Panc1 (cell line): Measurements from ENCODE around the gene NFIC. TPM values are rescaled to one million over a fixed set of nuclear protein-coding genes. Genes with fewer than 3 reads are reported as not detected.

Experiments used
- ATAC-seq: fragments of 200-7000 bp; cut with Tn5 transposase; 2 replicates; pipeline ENCODE4 v1.9.1; 2020; ENCODE audit warnings: mild to moderate bottlenecking, moderate library complexity
- BruUV-seq: library from RNA; stranded (reverse); fragments of 400-500 nt; replicated peaks from 2 replicates; lab custom pipeline; 2021; lab: Mats Ljungman, UMichigan
- CTCF ChIA-PET: fragments of 300-600 bp; sonication (Branson Sonifier 250); formaldehyde crosslinking; loops from one replicate; lab custom pipeline; 2022; ENCODE audit warnings: antibody characterized with exemption; lab: Charles Lee
- POLR2A ChIA-PET: fragments of 300-600 bp; sonication (Branson Sonifier 250); formaldehyde crosslinking; loops from one replicate; lab custom pipeline; 2022; ENCODE audit warnings: antibody characterized with exemption; lab: Charles Lee
- DNase-seq: peaks from one replicate; pipeline ENCODE4 v3.0.0-alpha.2; 2010; ENCODE audit warnings: low read depth, low spot score
- H3K27ac ChIP-seq: 2 replicates; pipeline ENCODE4 v1.5.1; 2011; ENCODE audit warnings: mild to moderate bottlenecking, low read length, inconsistent platforms
- H3K27me3 ChIP-seq: fragments of 200-500 bp; sonication (Bioruptor generic); 2 replicates; pipeline ENCODE4 v1.6.0; 2014; ENCODE audit warnings: low read length, inconsistent platforms; ENCODE audit not compliant: control insufficient read depth, insufficient read depth
- H3K36me3 ChIP-seq: fragments of 200-500 bp; sonication (Bioruptor generic); 2 replicates; pipeline ENCODE4 v1.5.1; 2014; ENCODE audit warnings: inconsistent platforms, mild to moderate bottlenecking, low read length, moderate library complexity; ENCODE audit not compliant: control insufficient read depth, insufficient read depth
- H3K4me1 ChIP-seq: 2 replicates; pipeline ENCODE4 v1.5.1; 2011; ENCODE audit warnings: inconsistent platforms, mild to moderate bottlenecking, low read length, moderate library complexity; ENCODE audit not compliant: control insufficient read depth, insufficient read depth
- H3K4me3 ChIP-seq, 2 experiments: 2 replicates each; pipeline ENCODE4 v1.5.1; 2011 to 2012; ENCODE audit warnings: low read depth in 2 of 2, low read length in 2 of 2, mild to moderate bottlenecking in 2 of 2, inconsistent platforms in 1 of 2, moderate library complexity in 1 of 2
- H3K9me3 ChIP-seq: fragments of 200-500 bp; sonication (Bioruptor generic); 2 replicates; pipeline ENCODE4 v1.5.1; 2014; ENCODE audit warnings: low read depth, mild to moderate bottlenecking, inconsistent platforms, low read length, moderate library complexity; ENCODE audit not compliant: control insufficient read depth, insufficient read depth
- POLR2AphosphoS5 ChIP-seq: IDR thresholded peaks from 2 replicates; pipeline ENCODE4 v1.6.1; 2012; ENCODE audit warnings: mild to moderate bottlenecking, low read depth, low read length, moderate library complexity
- SIN3A ChIP-seq: IDR thresholded peaks from 2 replicates; pipeline ENCODE4 v1.6.1; 2012; ENCODE audit warnings: low read depth, mild to moderate bottlenecking, low read length, moderate library complexity, borderline replicate concordance; ENCODE audit not compliant: insufficient read depth
- TCF7L2 ChIP-seq: IDR thresholded peaks from 2 replicates; pipeline ENCODE4 v1.6.1; 2011; ENCODE audit warnings: mild to moderate bottlenecking, low read depth, low read length, inconsistent platforms
- in situ Hi-C: cut with HindIII; loops from 2 replicates; pipeline ENCODE4 v1.10.0; 2016; ENCODE audit warnings: low sequenced_read_pairs, low pct_unique_long_range_greater_than_20kb
- intact Hi-C: fragments of 100-400 bp; cut with micrococcal nuclease; formaldehyde crosslinking; loops from one replicate; pipeline ENCODE4 v1.10.0; 2022; ENCODE audit not compliant: unreplicated experiment
- total RNA-seq: library from RNA; stranded (reverse); gene quantifications from one replicate; pipeline ENCODE4 v1.2.1, GENCODE V29; 2021; ENCODE audit not compliant: unreplicated experiment
- TF ChIP-seq, protein P1 (sequence below): fragments of 450-650 bp; IDR thresholded peaks from 2 replicates; pipeline ENCODE4 v1.5.1; 2017; ENCODE audit warnings: mild to moderate bottlenecking
- TF ChIP-seq, protein P2 (sequence below), 2 experiments: IDR thresholded peaks; 2 replicates each; pipeline ENCODE4 v1.6.1; 2011 to 2012; ENCODE audit warnings: low read depth in 2 of 2, control low read depth in 1 of 2, low read length in 1 of 2, mild to moderate bottlenecking in 1 of 2, moderate library complexity in 1 of 2; ENCODE audit not compliant: insufficient read depth in 1 of 2

Gene NFIC
- total RNA-seq, 1 experiment from 2014 or later, result 120 TPM

DNA sequence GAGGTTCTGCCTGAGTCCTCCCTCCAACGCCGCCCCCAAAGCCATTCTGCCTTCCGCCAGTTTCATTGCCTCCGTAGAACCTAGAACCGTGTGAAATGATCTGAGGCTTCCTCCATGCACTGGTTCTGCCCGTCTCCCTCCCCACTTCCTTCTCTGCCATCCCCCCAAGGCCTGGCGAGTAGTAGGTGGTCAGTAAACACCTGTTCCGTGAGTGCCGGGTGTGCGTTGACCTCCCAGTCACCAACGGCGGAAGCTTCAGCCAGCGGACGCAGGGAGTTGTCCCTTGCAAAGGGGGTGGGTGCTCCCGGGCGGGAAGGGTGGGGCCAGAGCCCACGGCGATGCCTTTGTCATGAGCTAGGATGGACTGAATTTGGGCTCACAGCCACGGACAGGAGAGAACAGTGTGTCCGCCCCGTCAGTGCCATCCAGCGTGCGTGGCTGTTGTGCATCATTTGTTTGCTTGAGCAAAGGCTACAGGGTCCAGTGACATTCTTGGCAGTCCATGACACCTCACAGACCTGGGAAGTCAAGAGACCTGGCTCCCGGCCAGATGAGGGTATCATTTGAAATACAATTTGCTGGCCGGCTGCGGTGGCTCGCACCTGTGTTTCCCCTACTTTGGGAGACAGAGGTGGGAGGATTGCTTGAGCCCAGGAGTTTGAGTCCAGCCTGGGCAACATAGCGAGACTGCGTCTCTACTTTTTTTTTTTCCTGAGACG lies 43.1 kb downstream of the NFIC start:
- no peak overlapping the region for H3K4me3 ChIP-seq
- peaks cover 18% of the 10 kb centered on the region for H3K4me1 ChIP-seq
- in situ Hi-C loops (no loop called here), intact Hi-C loops (no loop called here)
- H3K36me3 ChIP-seq, result no peaks in the 10 kb centered on the region
- no peak for TF ChIP-seq POLR2AphosphoS5
- no peak overlapping the region for H3K27ac ChIP-seq
- BruUV-seq, result no TSS peak
- DNase-seq, result no peak
- no peaks in the 10 kb centered on the region for H3K27me3 ChIP-seq
- CTCF ChIA-PET, result no interaction called here
- ATAC-seq, result no peak
- POLR2A ChIA-PET, result no interaction called here
- H3K9me3 ChIP-seq, result no peaks in the 10 kb centered on the region

DNA sequence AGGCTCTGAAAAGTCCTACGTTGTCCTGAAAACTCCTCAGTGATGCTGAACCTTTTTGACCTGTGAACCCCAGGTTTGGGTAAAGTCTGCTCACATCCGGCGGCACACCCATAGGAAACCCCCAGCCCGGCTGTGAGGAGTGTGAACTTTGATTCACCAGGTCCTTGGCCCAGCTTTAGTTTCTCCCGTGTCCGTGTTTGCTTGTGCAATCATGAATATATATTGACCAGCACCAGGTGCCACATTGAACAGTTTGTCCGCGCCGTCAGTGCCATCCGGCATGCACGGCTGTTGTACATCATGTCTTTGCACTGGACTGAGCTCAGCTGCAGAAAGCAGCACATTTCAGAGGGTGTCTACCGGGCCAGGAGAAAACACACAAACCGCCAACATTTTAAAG lies 45.3 kb downstream of the NFIC start:
- no peak for DNase-seq
- H3K9me3 ChIP-seq, result no peaks in the 10 kb centered on the region
- H3K4me3 ChIP-seq, result no peak overlapping the region
- H3K4me1 ChIP-seq, result peaks cover 13% of the 10 kb centered on the region
- H3K27ac ChIP-seq, result no peak overlapping the region
- TF ChIP-seq POLR2AphosphoS5 (no peak), SIN3A (no peak), TCF7L2 (no peak)
- TF ChIP-seq, protein P1, sequence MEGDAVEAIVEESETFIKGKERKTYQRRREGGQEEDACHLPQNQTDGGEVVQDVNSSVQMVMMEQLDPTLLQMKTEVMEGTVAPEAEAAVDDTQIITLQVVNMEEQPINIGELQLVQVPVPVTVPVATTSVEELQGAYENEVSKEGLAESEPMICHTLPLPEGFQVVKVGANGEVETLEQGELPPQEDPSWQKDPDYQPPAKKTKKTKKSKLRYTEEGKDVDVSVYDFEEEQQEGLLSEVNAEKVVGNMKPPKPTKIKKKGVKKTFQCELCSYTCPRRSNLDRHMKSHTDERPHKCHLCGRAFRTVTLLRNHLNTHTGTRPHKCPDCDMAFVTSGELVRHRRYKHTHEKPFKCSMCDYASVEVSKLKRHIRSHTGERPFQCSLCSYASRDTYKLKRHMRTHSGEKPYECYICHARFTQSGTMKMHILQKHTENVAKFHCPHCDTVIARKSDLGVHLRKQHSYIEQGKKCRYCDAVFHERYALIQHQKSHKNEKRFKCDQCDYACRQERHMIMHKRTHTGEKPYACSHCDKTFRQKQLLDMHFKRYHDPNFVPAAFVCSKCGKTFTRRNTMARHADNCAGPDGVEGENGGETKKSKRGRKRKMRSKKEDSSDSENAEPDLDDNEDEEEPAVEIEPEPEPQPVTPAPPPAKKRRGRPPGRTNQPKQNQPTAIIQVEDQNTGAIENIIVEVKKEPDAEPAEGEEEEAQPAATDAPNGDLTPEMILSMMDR, result no peak
- TF ChIP-seq, protein P2, sequence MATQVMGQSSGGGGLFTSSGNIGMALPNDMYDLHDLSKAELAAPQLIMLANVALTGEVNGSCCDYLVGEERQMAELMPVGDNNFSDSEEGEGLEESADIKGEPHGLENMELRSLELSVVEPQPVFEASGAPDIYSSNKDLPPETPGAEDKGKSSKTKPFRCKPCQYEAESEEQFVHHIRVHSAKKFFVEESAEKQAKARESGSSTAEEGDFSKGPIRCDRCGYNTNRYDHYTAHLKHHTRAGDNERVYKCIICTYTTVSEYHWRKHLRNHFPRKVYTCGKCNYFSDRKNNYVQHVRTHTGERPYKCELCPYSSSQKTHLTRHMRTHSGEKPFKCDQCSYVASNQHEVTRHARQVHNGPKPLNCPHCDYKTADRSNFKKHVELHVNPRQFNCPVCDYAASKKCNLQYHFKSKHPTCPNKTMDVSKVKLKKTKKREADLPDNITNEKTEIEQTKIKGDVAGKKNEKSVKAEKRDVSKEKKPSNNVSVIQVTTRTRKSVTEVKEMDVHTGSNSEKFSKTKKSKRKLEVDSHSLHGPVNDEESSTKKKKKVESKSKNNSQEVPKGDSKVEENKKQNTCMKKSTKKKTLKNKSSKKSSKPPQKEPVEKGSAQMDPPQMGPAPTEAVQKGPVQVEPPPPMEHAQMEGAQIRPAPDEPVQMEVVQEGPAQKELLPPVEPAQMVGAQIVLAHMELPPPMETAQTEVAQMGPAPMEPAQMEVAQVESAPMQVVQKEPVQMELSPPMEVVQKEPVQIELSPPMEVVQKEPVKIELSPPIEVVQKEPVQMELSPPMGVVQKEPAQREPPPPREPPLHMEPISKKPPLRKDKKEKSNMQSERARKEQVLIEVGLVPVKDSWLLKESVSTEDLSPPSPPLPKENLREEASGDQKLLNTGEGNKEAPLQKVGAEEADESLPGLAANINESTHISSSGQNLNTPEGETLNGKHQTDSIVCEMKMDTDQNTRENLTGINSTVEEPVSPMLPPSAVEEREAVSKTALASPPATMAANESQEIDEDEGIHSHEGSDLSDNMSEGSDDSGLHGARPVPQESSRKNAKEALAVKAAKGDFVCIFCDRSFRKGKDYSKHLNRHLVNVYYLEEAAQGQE (IDR thresholded peaks at IDR 0.05; ENCODE audit: insufficient read depth in 1 of 2, low read depth in 2 of 2, low read length in 1 of 2), result no peak
- no TSS peak for BruUV-seq
- no peaks in the 10 kb centered on the region for H3K27me3 ChIP-seq
- ATAC-seq, result no peak
- CTCF ChIA-PET, result no interaction called here
- H3K36me3 ChIP-seq, result no peaks in the 10 kb centered on the region
- POLR2A ChIA-PET, result no interaction called here
- intact Hi-C loops (no loop called here), in situ Hi-C loops (no loop called here)

DNA sequence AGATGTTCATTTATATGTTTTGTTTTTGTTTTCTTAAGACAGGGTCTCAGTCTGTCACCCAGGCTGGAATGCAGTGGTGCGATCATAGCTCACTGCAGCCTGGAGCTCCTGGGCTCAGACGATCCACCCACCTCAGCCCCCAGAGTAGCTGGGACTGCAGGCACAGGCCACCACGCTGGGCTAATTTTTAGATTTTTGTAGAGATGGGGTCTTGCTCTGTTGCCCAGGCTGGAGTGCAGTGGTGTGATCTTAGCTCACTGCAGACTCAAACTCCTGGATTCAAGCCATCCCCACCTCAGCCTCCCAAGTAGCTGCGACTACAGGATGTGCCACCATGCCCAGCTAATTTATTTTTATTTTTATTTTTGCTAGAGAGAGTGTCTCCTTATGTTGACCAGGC lies 45.7 kb downstream of the NFIC start:
- no TSS peak for BruUV-seq
- Histone ChIP-seq H3K4me3 (no peak overlapping the region), H3K27ac (no peak overlapping the region), H3K36me3 (no peaks in the 10 kb centered on the region), H3K9me3 (no peaks in the 10 kb centered on the region), H3K27me3 (no peaks in the 10 kb centered on the region), H3K4me1 (peaks cover 13% of the 10 kb centered on the region)
- in situ Hi-C loops (no loop called here), intact Hi-C loops (no loop called here)
- POLR2A ChIA-PET, result no interaction called here
- DNase-seq, result no peak
- ATAC-seq, result no peak
- CTCF ChIA-PET, result no interaction called here
- TF ChIP-seq POLR2AphosphoS5, result no peak
- TF ChIP-seq, protein P2 (IDR thresholded peaks at IDR 0.05; ENCODE audit: insufficient read depth in 1 of 2, low read depth in 2 of 2, low read length in 1 of 2), result no peak
- TF ChIP-seq, protein P1, result no peak
- no peak for TF ChIP-seq SIN3A
- no peak for TF ChIP-seq TCF7L2
